ENCODE measurements around the gene TREX2. TPM values are rescaled to one million over a fixed set of nuclear protein-coding genes. Genes with fewer than 3 reads are reported as not detected.
A peak's percentile ranks its signal among the peaks of the same experiment; 100 is the strongest.

Gene TREX2
- total and polyA plus RNA-seq, 7 experiments from 2014 or later = 0.25 to 5.5 (median 2.8) TPM

DNA sequence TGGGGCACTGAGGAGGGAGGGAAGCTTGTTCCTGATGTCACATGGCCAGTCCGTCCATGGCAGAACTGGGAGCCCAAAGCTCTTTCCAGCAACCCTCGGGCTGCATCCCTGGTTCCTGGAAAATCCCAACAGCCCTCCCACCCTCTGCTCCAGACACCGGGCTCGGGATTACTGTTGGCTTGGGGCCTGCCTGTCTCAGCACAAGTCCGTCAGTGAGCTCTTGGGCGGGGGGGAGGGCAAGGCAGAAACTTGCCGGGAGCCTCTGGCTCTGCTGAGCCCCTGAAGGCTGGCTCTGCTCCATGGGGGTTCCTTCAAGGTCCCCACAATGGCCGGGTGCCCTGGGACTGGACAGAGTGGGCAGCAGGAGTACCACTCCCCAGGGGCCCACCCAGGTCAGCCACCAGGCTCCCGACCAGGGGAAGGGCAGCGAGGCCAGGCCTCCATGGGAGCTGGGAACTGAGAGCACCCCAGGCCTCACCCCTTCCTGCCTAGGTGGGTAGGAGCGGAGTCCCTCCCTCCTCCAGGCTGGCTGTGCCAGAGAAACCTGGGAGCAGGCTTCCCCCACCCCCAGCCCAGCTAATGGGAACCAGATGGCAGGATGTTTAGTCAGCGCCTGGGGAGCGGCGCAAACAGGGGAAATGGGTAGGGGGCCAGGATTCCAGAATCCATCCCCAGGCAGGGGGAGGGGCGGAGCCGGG, 31.0 kb upstream of the TREX2 start:
- DNase-seq (no peak), ATAC-seq (no peak)
- POLR2A ChIA-PET = no interaction called here
- no peaks in the 10 kb centered on the region for H3K9me3 ChIP-seq (ENCODE audit: control insufficient read depth in 2 of 3, low read length in 3 of 3)
- CTCF ChIA-PET = interaction anchor here (2.2 kb wide), 1 partner anchor 30 kb away, joined by 11 read pairs; no protein-coding TSS in a partner anchor
- H3K36me3 ChIP-seq (ENCODE audit: control insufficient read depth in 2 of 3, insufficient read depth in 3 of 3, low read length in 3 of 3) = no peaks in the 10 kb centered on the region
- no peaks in the 10 kb centered on the region for H3K27me3 ChIP-seq (ENCODE audit: control insufficient read depth in 2 of 2, insufficient read depth in 2 of 2, low read length in 2 of 2)
- no peak overlapping the region for H3K4me3 ChIP-seq (ENCODE audit: low read length)
- H3K36me3 Mint-ChIP-seq = no peaks in the 10 kb centered on the region
- peaks cover 0 to 5% (median 0%) of the 10 kb centered on the region in 5 donors for H3K27me3 Mint-ChIP-seq
- H3K4me1 ChIP-seq (ENCODE audit: control insufficient read depth in 2 of 2, insufficient read depth in 2 of 2, low read length in 2 of 2) = peaks cover 3 to 11% of the 10 kb centered on the region in 2 donors
- intact Hi-C loops (cut with micrococcal nuclease) = no loop called here
- H3K27ac Mint-ChIP-seq = no peak overlapping the region
- H3K4me3 Mint-ChIP-seq = no peak overlapping the region
- peaks cover 0 to 18% (median 5%) of the 10 kb centered on the region in 7 donors for H3K4me1 Mint-ChIP-seq
- no peak overlapping the region for H3K27ac ChIP-seq (ENCODE audit: low read depth, low read length)
- no peaks in the 10 kb centered on the region for H3K9me3 Mint-ChIP-seq

DNA sequence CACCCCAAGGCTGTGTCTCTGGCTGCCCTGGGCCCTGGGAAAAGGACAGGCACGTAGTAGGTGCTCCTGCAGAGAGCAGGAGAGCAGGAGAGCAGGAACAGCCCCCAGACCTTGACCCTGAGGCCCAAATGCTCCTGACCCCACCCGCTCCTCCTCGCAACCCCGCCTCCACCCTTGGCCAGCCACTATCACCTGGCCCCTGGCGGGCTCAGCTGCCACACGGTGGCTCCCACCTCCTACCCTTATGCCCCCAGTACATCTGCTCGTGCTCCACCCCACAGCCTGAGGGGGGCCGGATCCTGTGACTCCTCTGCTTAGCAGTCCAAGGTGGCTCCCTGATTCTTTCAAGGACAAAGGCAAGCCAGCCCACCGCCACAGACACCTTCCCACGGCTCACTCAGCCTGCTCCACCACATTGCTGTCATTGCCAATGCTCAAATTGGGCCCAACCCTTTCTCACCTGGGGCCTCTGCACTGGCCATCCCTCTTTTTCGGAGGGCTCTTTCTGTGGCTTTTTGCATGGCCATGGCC, 30.0 kb upstream of the TREX2 start:
- Mint-ChIP-seq H3K27me3 (peaks cover 0 to 5% (median 0%) of the 10 kb centered on the region in 5 donors), H3K27ac (peak overlapping the region in 3 of 9 donors; percentile 4 to 84 (median 57)), H3K4me1 (peaks cover 0 to 24% (median 5%) of the 10 kb centered on the region in 7 donors), H3K9me3 (no peaks in the 10 kb centered on the region), H3K4me3 (peak overlapping the region in 4 of 10 donors; percentile 16 to 63 (median 58)), H3K36me3 (no peaks in the 10 kb centered on the region)
- Histone ChIP-seq H3K36me3 (ENCODE audit: control insufficient read depth in 2 of 3, insufficient read depth in 3 of 3, low read length in 3 of 3) (no peaks in the 10 kb centered on the region), H3K27ac (ENCODE audit: low read depth, low read length) (no peak overlapping the region), H3K9me3 (ENCODE audit: control insufficient read depth in 2 of 3, low read length in 3 of 3) (no peaks in the 10 kb centered on the region), H3K4me1 (ENCODE audit: control insufficient read depth in 2 of 2, insufficient read depth in 2 of 2, low read length in 2 of 2) (peaks cover 3 to 17% of the 10 kb centered on the region in 2 donors), H3K27me3 (ENCODE audit: control insufficient read depth in 2 of 2, insufficient read depth in 2 of 2, low read length in 2 of 2) (no peaks in the 10 kb centered on the region), H3K4me3 (ENCODE audit: low read length) (no peak overlapping the region)
- ChIA-PET CTCF (interaction anchor here (0.7 to 2.2 kb wide), 2 partner anchors 31 to 443 kb away, joined by 3 to 11 read pairs; no protein-coding TSS in a partner anchor), POLR2A (no interaction called here)
- DNase-seq (no peak), ATAC-seq (no peak)
- intact Hi-C loops (cut with micrococcal nuclease) = no loop called here

DNA sequence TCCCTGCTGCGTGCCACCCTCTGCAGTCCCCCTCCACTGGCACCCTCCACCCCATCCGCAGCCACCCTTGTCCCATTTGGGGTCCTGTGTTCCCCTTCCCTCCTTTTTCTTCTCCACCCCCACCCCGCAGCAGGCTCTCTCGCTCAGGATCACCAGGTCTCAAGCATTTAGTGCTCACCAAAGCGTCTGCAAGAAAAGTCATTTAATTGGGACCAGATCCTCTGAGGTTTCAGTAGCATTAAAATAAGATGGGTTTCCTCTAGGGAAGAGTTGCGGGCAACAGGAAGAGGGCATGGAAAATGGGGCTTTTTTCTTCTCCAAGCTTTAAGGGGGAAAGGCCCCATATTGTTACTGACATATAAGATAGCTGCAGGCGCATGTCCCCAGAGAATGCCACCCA, 29.4 kb upstream of the TREX2 start:
- peak overlapping the region in 3 of 9 donors; percentile 32 to 63 (median 51) for H3K27ac Mint-ChIP-seq

DNA sequence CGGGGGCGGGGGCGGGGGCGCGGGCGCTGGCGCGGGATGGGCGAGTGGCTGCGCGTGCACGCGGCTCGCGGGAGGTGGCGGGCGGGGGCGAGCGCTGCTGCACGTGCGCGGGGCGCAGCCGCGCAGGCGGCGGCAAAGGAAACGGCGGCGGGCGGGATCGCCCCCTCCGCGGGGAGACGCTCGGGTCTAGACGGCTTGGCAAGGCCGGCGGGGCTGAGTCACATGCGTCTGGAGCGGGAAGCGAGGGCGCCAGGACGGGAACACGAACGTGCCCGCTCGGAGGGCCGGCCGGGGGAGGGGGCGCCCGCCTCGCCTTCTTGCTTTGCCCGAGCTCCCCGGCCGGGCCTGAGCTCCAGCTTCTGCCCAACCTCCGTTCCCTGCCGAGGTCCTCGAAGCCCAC, 28.9 kb upstream of the TREX2 start:
- H3K4me1 Mint-ChIP-seq = peaks cover 0 to 25% (median 5%) of the 10 kb centered on the region in 7 donors
- peak; percentile 22 to 56 (median 49) for DNase-seq
- no peaks in the 10 kb centered on the region for H3K36me3 Mint-ChIP-seq
- H3K27ac Mint-ChIP-seq = no peak overlapping the region
- ATAC-seq = no peak
- Histone ChIP-seq H3K27ac (ENCODE audit: low read depth, low read length) (peak overlapping the region; percentile 57), H3K4me3 (ENCODE audit: low read length) (no peak overlapping the region), H3K36me3 (ENCODE audit: control insufficient read depth in 2 of 3, insufficient read depth in 3 of 3, low read length in 3 of 3) (no peaks in the 10 kb centered on the region), H3K9me3 (ENCODE audit: control insufficient read depth in 2 of 3, low read length in 3 of 3) (no peaks in the 10 kb centered on the region), H3K27me3 (ENCODE audit: control insufficient read depth in 2 of 2, insufficient read depth in 2 of 2, low read length in 2 of 2) (no peaks in the 10 kb centered on the region), H3K4me1 (ENCODE audit: control insufficient read depth in 2 of 2, insufficient read depth in 2 of 2, low read length in 2 of 2) (peaks cover 3 to 17% of the 10 kb centered on the region in 2 donors)
- H3K4me3 Mint-ChIP-seq = peak overlapping the region in 3 of 10 donors; percentile 46 to 69 (median 63)
- CTCF ChIA-PET = interaction anchor here (0.9 to 1.8 kb wide), 2 partner anchors 12 to 33 kb away, joined by 3 to 8 read pairs; no protein-coding TSS in a partner anchor
- no peaks in the 10 kb centered on the region for H3K9me3 Mint-ChIP-seq
- peaks cover 0 to 5% (median 0%) of the 10 kb centered on the region in 5 donors for H3K27me3 Mint-ChIP-seq
- intact Hi-C loops (cut with micrococcal nuclease) = no loop called here
- POLR2A ChIA-PET = no interaction called here

More for the DNA sequence above, 29.4 kb upstream of the TREX2 start:
- peaks cover 0 to 5% (median 0%) of the 10 kb centered on the region in 5 donors for H3K27me3 Mint-ChIP-seq
- no peaks in the 10 kb centered on the region for H3K27me3 ChIP-seq (ENCODE audit: control insufficient read depth in 2 of 2, insufficient read depth in 2 of 2, low read length in 2 of 2)
- ATAC-seq (no peak), DNase-seq (no peak)
- H3K36me3 Mint-ChIP-seq = no peaks in the 10 kb centered on the region
- peaks cover 3 to 17% of the 10 kb centered on the region in 2 donors for H3K4me1 ChIP-seq (ENCODE audit: control insufficient read depth in 2 of 2, insufficient read depth in 2 of 2, low read length in 2 of 2)
- H3K4me3 Mint-ChIP-seq = peak overlapping the region in 8 of 10 donors; percentile 16 to 71 (median 54)
- no peaks in the 10 kb centered on the region for H3K36me3 ChIP-seq (ENCODE audit: control insufficient read depth in 2 of 3, insufficient read depth in 3 of 3, low read length in 3 of 3)
- H3K9me3 ChIP-seq (ENCODE audit: control insufficient read depth in 2 of 3, low read length in 3 of 3) = no peaks in the 10 kb centered on the region
- no peak overlapping the region for H3K4me3 ChIP-seq (ENCODE audit: low read length)
- ChIA-PET POLR2A (no interaction called here), CTCF (interaction anchor here (0.7 to 2.2 kb wide), 2 partner anchors 32 to 443 kb away, joined by 3 to 11 read pairs; no protein-coding TSS in a partner anchor)
- no peaks in the 10 kb centered on the region for H3K9me3 Mint-ChIP-seq
- intact Hi-C loops (cut with micrococcal nuclease) = no loop called here
- H3K27ac ChIP-seq (ENCODE audit: low read depth, low read length) = peak overlapping the region; percentile 57
- H3K4me1 Mint-ChIP-seq = peaks cover 0 to 24% (median 5%) of the 10 kb centered on the region in 7 donors

DNA sequence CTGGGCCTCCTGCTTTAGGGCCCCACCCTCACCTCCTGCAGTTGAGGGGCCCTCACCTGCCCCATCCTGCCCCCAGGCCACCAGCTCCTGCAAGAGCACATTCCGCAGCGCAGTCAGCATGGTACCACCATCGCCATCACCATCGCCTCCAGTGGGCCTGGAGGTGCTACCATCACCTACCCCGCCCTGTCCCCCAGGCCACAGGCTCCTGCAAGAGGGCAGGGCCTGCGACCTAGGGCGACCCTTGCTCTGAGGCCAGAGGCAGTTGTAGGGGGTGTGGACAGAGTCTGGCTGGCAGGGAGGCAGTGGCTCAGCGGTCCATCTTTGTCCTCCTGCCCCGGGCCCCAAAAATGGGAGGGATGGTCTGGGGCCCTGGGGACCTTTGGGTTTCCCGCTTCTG, 28.4 kb upstream of the TREX2 start:
- Histone ChIP-seq H3K9me3 (ENCODE audit: control insufficient read depth in 2 of 3, low read length in 3 of 3) (no peaks in the 10 kb centered on the region), H3K36me3 (ENCODE audit: control insufficient read depth in 2 of 3, insufficient read depth in 3 of 3, low read length in 3 of 3) (no peaks in the 10 kb centered on the region), H3K27ac (ENCODE audit: low read depth, low read length) (no peak overlapping the region), H3K4me1 (ENCODE audit: control insufficient read depth in 2 of 2, insufficient read depth in 2 of 2, low read length in 2 of 2) (peaks cover 3 to 17% of the 10 kb centered on the region in 2 donors), H3K27me3 (ENCODE audit: control insufficient read depth in 2 of 2, insufficient read depth in 2 of 2, low read length in 2 of 2) (no peaks in the 10 kb centered on the region), H3K4me3 (ENCODE audit: low read length) (no peak overlapping the region)
- Mint-ChIP-seq H3K4me1 (peaks cover 0 to 29% (median 8%) of the 10 kb centered on the region in 7 donors), H3K4me3 (peak overlapping the region in 8 of 10 donors; percentile 36 to 77 (median 62)), H3K27me3 (peaks cover 0 to 5% (median 0%) of the 10 kb centered on the region in 5 donors), H3K27ac (peak overlapping the region in 7 of 9 donors; percentile 45 to 85 (median 69)), H3K9me3 (no peaks in the 10 kb centered on the region), H3K36me3 (no peaks in the 10 kb centered on the region)
- DNase-seq = peak in 1 of 9 donors; percentile 12
- POLR2A ChIA-PET = no interaction called here
- intact Hi-C loops (cut with micrococcal nuclease) = no loop called here
- CTCF ChIA-PET = interaction anchor here (0.9 to 1.8 kb wide), 2 partner anchors 12 to 33 kb away, joined by 3 to 8 read pairs; no protein-coding TSS in a partner anchor
- no peak for ATAC-seq

DNA sequence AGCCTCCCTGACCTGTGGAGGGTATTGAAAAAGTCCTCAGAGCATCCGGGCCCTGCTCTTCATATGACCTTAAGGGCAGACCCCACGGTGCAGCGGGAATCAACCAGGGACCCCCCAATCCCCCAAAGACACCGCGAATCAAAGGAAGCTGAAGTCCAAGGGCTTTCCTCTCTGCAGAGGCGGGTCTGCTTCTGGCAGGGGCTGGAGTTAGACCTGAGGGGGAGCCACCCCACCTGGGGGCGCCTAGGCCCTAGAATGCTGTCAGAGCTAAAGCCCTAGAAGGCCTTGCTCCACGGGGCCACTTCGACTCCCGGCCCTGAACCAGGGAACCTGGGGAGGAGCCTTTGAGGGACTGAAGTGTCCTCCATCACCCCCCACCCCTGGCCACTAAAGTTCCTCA, 27.3 kb upstream of the TREX2 start:
- Histone ChIP-seq H3K4me3 (ENCODE audit: low read length) (no peak overlapping the region), H3K4me1 (ENCODE audit: control insufficient read depth in 2 of 2, insufficient read depth in 2 of 2, low read length in 2 of 2) (peaks cover 3 to 17% of the 10 kb centered on the region in 2 donors), H3K27me3 (ENCODE audit: control insufficient read depth in 2 of 2, insufficient read depth in 2 of 2, low read length in 2 of 2) (no peaks in the 10 kb centered on the region), H3K36me3 (ENCODE audit: control insufficient read depth in 2 of 3, insufficient read depth in 3 of 3, low read length in 3 of 3) (peaks cover 0 to 5% (median 0%) of the 10 kb centered on the region in 3 experiments), H3K9me3 (ENCODE audit: control insufficient read depth in 2 of 3, low read length in 3 of 3) (no peaks in the 10 kb centered on the region), H3K27ac (ENCODE audit: low read depth, low read length) (no peak overlapping the region)
- Mint-ChIP-seq H3K4me3 (peak overlapping the region in 8 of 10 donors; percentile 16 to 75 (median 56)), H3K9me3 (no peaks in the 10 kb centered on the region), H3K27ac (peak overlapping the region in 5 of 9 donors; percentile 20 to 85 (median 69)), H3K27me3 (peaks cover 0 to 5% (median 0%) of the 10 kb centered on the region in 5 donors), H3K4me1 (peaks cover 0 to 29% (median 8%) of the 10 kb centered on the region in 7 donors), H3K36me3 (no peaks in the 10 kb centered on the region)
- no peak for DNase-seq
- ChIA-PET CTCF (interaction anchor here (0.7 to 1.8 kb wide), 5 partner anchors 12 to 267 kb away, joined by 3 to 8 read pairs (median 3); no protein-coding TSS in a partner anchor), POLR2A (no interaction called here)
- intact Hi-C loops (cut with micrococcal nuclease) = no loop called here
- no peak for ATAC-seq

All from naive thymus-derived CD4-positive, alpha-beta T cell (primary cell).